IPS DF 6.9 (cell line): Measurements from ENCODE around the gene OR10A6.

Source experiments
- DNase-seq: peaks from one replicate; pipeline ENCODE4 v3.0.0-alpha.2; 2013; ENCODE audit warnings: low read depth, low spot score
- H3K27ac ChIP-seq: one replicate; pipeline ENCODE4 v1.5.1; 2013; ENCODE audit warnings: low read length, control low read depth
- H3K27me3 ChIP-seq: 2 replicates; pipeline ENCODE4 v1.6.1; 2013; ENCODE audit warnings: mild to moderate bottlenecking, low read length; ENCODE audit not compliant: control insufficient read depth, insufficient read depth
- H3K36me3 ChIP-seq: 2 replicates; pipeline ENCODE4 v1.6.1; 2013; ENCODE audit warnings: low read length; ENCODE audit not compliant: control insufficient read depth, insufficient read depth
- H3K4me1 ChIP-seq: 2 replicates; pipeline ENCODE4 v1.6.1; 2013; ENCODE audit warnings: low read length; ENCODE audit not compliant: control insufficient read depth, insufficient read depth
- H3K4me3 ChIP-seq: 2 replicates; pipeline ENCODE4 v1.5.1; 2013; ENCODE audit warnings: mild to moderate bottlenecking, low read length
- H3K9me3 ChIP-seq: 2 replicates; pipeline ENCODE4 v1.6.1; 2013; ENCODE audit warnings: low read length, inconsistent platforms; ENCODE audit not compliant: control insufficient read depth, insufficient read depth
- WGBS: extraction: QIAGEN DNeasy Blood & Tissue Kit; methylation state at CpG from one replicate; pipeline ENCODE4 v1.1.7; 2013; ENCODE audit warnings: mixed read lengths, missing lambda C conversion rate; ENCODE audit not compliant: insufficient read length, insufficient coverage; 5-methylcytosine and 5-hydroxymethylcytosine counted together

Gene OR10A6

DNA sequence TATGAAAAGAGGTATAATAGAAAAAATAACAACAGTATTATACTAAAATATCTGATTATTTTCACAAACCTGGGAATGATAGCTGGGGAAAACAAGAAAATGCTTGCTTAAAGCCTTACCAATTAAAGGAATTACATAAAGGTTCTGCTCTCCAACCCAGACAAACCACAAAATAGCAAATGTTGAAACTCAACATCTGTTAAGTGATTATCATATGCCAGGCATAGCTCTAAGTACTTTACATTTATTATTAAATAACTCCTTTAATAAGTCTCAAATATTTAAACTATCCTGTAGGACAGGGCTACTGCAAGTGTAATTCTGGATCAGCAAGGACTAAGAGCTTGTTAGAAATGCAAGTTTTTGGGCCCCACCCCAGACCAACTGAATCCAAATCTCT, 20.1 kb downstream of the OR10A6 start:
- H3K27me3 ChIP-seq = no peaks in the 10 kb centered on the region

DNA sequence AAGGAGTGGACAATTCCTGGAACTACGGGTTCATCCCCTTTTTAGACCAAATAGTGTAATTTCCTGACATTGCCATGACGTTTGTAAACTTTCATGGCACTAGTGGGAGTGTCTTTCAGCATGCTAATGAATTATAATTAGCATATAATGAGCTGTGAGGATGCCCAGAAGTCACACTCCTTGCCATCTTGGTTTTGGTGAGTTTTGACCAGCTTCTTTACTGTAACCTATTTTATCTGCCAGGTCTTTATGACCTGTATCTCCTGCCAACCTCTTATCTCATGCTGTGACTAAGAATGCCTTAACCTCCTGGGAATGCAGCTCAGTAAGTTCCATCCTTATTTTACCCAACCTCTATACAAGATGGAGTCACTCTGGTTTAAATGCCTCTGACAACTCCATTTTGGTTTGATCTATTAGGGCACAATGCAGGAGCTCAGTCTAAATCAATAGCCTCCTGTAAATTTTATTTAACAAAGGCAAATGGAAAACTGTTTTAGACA, 20.7 kb downstream of the OR10A6 start:
- DNase-seq = no peak
- H3K4me1 ChIP-seq = peaks cover 6% of the 10 kb centered on the region
- H3K4me3 ChIP-seq = no peak overlapping the region
- WGBS = no CpG with 5 or more reads among the region's 2 CpGs
- H3K27me3 ChIP-seq = no peaks in the 10 kb centered on the region
- no peaks in the 10 kb centered on the region for H3K36me3 ChIP-seq
- no peaks in the 10 kb centered on the region; the same call in 1 of the 2 replicates for H3K9me3 ChIP-seq
- H3K27ac ChIP-seq = no peak overlapping the region

More for the DNA sequence above, 20.1 kb downstream of the OR10A6 start:
- DNase-seq = no peak
- H3K9me3 ChIP-seq = no peaks in the 10 kb centered on the region; the same call in 1 of the 2 replicates
- no peak overlapping the region for H3K4me3 ChIP-seq
- H3K27ac ChIP-seq = no peak overlapping the region
- H3K36me3 ChIP-seq = no peaks in the 10 kb centered on the region
- H3K4me1 ChIP-seq = peaks cover 5% of the 10 kb centered on the region; the same call in 1 of the 2 replicates

DNA sequence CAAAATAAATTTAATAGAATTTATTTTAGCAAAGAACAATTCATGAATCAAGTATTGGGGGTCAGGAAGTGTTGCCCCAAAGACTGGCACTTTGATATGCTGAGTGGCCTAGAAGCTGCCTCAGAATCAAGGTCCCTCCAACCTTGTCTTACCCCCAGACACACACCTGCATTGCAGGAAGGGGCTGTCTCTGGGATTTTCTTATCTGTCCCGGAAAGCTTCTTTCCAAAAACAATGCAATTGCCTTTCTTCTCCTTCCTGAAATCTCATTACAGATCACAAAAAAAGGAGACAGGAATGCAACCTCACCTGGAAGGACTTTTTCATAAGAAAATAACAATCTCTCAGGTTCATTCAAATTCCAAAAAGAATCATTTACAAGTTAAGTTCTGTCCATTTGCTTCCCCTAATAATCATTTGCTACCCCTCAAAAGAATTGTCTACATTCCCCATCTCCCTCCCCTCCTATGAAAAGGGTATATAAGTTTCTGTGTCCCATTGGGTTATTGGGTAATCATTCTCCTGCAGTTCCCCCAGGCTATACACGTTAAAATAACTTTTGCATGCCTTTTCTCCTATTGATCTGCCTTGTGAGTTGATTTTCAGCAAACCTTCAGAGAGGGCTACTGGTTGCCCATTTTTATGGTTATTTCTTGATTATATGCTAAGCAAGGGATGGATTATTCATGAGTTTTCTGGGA, 21.3 kb downstream of the OR10A6 start:
- Histone ChIP-seq H3K4me1 (peaks cover 6% of the 10 kb centered on the region), H3K27me3 (no peaks in the 10 kb centered on the region), H3K27ac (no peak overlapping the region), H3K9me3 (no peaks in the 10 kb centered on the region; the same call in 1 of the 2 replicates), H3K4me3 (no peak overlapping the region), H3K36me3 (no peaks in the 10 kb centered on the region)
- DNase-seq = no peak
- WGBS = no CpG with 5 or more reads among the region's 2 CpGs

DNA sequence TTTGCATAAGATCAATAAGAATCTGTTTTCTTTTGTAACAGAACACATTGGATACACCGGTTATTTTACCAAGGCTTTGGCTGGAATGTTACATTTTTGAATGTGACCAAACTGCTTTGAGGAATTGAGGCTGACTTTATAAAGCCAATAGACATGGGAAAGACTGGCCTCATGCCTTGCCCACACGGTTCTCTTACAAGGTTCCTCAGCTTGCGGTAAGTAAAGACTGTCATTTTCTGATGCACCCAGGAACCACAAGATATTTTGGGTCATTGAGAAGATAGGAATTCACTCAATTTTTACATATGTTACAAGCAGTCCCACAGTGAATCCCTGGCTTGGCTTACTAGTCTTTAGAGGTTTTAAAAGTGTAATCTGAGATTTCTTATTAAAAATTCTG, 23.9 kb downstream of the OR10A6 start:
- H3K4me3 ChIP-seq = no peak overlapping the region
- no peaks in the 10 kb centered on the region for H3K36me3 ChIP-seq
- H3K27me3 ChIP-seq = no peaks in the 10 kb centered on the region
- WGBS = no CpG with 5 or more reads among the region's 3 CpGs
- DNase-seq = no peak
- H3K9me3 ChIP-seq = no peaks in the 10 kb centered on the region; the same call in 1 of the 2 replicates
- H3K27ac ChIP-seq = no peak overlapping the region
- peaks cover 6% of the 10 kb centered on the region for H3K4me1 ChIP-seq

DNA sequence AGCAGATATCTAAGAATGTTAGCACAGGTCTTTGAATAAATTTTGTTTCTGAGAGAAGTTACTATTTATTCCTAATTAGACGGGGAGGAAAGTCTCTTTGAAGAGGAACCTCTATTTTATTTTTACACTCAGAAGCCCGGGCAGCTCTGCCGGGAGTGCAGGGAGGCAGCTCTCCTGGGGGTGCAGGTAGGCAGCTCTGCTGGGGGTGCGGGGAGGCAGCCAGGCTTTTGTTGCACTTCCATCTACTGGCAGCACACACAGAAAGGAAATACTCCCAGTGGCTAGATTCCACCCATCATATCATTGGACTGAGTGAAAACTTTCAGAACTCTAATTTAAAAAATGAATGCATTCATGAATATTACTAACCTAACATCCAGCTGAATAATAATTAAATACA, 24.6 kb downstream of the OR10A6 start:
- no CpG with 5 or more reads among the region's 4 CpGs for WGBS
- no peak for DNase-seq
- Histone ChIP-seq H3K36me3 (no peaks in the 10 kb centered on the region), H3K27ac (no peak overlapping the region), H3K27me3 (no peaks in the 10 kb centered on the region), H3K4me1 (peaks cover 4% of the 10 kb centered on the region), H3K4me3 (no peak overlapping the region), H3K9me3 (no peaks in the 10 kb centered on the region)

DNA sequence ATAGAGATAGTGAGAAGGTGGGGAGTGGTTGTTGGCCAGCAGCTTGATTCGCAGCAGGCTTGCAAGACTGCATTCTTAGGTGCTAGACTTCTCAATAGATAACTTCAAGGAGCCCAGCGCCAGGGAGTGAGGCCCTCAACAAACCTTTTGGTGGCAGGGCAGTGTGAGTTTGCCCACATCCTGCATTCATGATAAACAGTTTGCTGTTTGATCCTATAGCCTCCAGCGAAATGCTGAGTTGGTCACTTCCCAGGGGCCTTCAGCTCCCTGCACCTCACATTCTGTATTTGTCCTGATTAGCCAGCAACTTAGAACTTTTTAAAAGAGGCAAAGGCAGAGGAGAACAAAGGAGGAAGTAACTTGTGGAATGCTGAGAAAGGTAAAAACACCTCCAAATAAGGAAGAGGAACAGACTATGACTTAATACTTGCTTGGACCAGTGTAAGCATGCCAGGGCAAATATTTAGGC, 25.1 kb downstream of the OR10A6 start:
- Histone ChIP-seq H3K4me1 (peaks cover 4% of the 10 kb centered on the region), H3K27me3 (no peaks in the 10 kb centered on the region), H3K27ac (no peak overlapping the region), H3K9me3 (no peaks in the 10 kb centered on the region), H3K36me3 (no peaks in the 10 kb centered on the region), H3K4me3 (no peak overlapping the region)
- no CpG with 5 or more reads among the region's 3 CpGs for WGBS
- no peak for DNase-seq

GRCh38 chr11:7905549-7905948, 25.5 kb downstream of the OR10A6 start:
- Histone ChIP-seq H3K27me3 (no peaks in the 10 kb centered on the region), H3K27ac (no peak overlapping the region), H3K4me1 (peaks cover 4% of the 10 kb centered on the region), H3K36me3 (no peaks in the 10 kb centered on the region), H3K4me3 (no peak overlapping the region; the same call in 1 of the 2 replicates), H3K9me3 (no peaks in the 10 kb centered on the region)
- no peak for DNase-seq
- WGBS = no CpG with 5 or more reads among the region's 9 CpGs

DNA sequence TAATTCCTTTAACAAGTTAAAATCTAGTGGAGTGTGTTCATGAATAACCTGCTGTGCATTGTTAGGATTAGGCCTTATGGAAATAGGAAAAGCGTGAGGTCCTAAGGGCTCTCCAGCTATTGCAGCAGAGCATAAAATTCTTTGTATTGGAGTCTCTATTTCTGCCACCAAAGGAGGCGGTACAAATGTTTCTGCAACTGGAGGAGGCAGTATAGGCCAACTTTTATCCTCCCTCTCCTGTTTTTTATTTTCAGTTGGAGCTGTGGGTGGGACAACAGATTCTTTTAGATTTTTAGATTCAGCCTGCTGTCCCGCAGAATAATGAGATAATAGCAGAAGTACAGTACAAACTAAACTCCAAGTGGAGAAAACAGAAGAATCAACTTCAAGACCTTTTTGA, 26.2 kb downstream of the OR10A6 start:
- Histone ChIP-seq H3K4me1 (peaks cover 4% of the 10 kb centered on the region), H3K36me3 (no peaks in the 10 kb centered on the region), H3K27ac (no peak overlapping the region), H3K4me3 (no peak overlapping the region; the same call in 1 of the 2 replicates), H3K9me3 (no peaks in the 10 kb centered on the region), H3K27me3 (no peaks in the 10 kb centered on the region)
- WGBS = no CpG with 5 or more reads among the region's 3 CpGs
- no peak for DNase-seq

- Histone ChIP-seq H3K4me1 (peaks cover 4% of the 10 kb centered on the region), H3K9me3 (no peaks in the 10 kb centered on the region), H3K4me3 (no peak overlapping the region), H3K27me3 (no peaks in the 10 kb centered on the region), H3K27ac (no peak overlapping the region), H3K36me3 (no peaks in the 10 kb centered on the region)
- DNase-seq = no peak
- no CpG with 5 or more reads among the region's 2 CpGs for WGBS
Observed at GRCh38 chr11:7903940-7904339, 27.1 kb downstream of the OR10A6 start.

DNA sequence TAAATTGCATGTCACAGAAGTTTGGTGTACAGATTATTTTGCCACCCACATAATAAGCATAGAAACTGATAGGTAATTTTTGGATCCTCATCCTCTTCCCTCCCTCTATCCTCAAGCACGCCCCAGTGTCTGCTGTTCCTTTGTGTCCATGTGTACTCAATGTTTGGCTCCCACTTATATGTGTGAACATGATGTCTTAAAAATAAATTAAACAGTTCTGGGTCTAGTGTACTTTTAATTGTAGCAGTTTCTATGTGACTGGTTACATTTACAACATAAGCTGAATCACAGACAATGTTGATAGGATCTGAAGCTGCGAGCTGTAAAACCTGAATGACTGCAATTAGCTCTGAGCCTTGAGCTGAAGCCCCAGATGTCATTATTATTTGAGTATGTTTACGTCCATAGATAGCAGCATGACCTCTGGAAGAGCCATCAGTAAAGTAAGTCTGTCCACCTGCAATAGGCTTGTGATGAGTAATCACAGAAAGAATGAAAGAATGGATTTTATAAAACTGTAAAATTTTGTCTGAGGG, 29.7 kb downstream of the OR10A6 start:
- H3K4me1 ChIP-seq = peaks cover 2% of the 10 kb centered on the region
- no peaks in the 10 kb centered on the region for H3K9me3 ChIP-seq
- no peaks in the 10 kb centered on the region for H3K36me3 ChIP-seq
- no CpG with 5 or more reads among the region's 3 CpGs for WGBS
- H3K27ac ChIP-seq = no peak overlapping the region
- no peaks in the 10 kb centered on the region for H3K27me3 ChIP-seq
- DNase-seq = no peak
- no peak overlapping the region for H3K4me3 ChIP-seq
